ENCODE data around the gene CPTP.

DNA sequence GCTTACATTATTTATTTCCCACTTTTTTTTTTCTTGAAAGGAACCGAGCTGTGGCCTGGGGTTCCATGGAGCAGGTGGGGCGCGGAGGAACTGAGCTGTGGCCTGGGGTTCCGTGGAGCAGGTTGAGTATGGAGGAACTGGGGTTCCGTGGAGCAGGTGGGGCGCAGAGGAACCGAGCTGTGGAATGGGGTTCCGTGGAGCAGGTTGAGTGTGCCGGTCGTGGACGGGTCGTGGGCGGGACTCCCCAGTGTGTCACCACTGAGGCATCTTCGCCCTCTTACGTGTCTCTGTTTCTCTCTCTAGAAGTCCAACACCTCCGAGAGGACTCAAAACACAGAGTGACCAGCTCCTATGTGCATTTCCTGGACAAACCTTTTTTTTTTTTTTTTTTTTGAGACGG is 45.6 kb upstream of the CPTP start:
- TF ChIP-seq, protein P1, sequence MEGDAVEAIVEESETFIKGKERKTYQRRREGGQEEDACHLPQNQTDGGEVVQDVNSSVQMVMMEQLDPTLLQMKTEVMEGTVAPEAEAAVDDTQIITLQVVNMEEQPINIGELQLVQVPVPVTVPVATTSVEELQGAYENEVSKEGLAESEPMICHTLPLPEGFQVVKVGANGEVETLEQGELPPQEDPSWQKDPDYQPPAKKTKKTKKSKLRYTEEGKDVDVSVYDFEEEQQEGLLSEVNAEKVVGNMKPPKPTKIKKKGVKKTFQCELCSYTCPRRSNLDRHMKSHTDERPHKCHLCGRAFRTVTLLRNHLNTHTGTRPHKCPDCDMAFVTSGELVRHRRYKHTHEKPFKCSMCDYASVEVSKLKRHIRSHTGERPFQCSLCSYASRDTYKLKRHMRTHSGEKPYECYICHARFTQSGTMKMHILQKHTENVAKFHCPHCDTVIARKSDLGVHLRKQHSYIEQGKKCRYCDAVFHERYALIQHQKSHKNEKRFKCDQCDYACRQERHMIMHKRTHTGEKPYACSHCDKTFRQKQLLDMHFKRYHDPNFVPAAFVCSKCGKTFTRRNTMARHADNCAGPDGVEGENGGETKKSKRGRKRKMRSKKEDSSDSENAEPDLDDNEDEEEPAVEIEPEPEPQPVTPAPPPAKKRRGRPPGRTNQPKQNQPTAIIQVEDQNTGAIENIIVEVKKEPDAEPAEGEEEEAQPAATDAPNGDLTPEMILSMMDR (conservative IDR thresholded peaks at IDR 0.05; ENCODE audit: low read depth, low read length), result no peak
- no peak for TF ChIP-seq EZH2 (IDR thresholded peaks at IDR 0.05; ENCODE audit: low read length, unreplicated experiment)

Data from PC-3 (cell line).